CD4-positive, alpha-beta T cell (primary cell): ENCODE results near the gene NKAIN2. TPM values are rescaled to one million over a fixed set of nuclear protein-coding genes. Genes with fewer than 3 reads are reported as not detected.

Experiments
- ATAC-seq: fragments of 200-7000 bp; cut with Tn5 transposase; one replicate; pipeline ENCODE4 v1.10.0; 2022; ENCODE audit warnings: mild to moderate bottlenecking; ENCODE audit not compliant: poor library complexity
- CTCF ChIA-PET: fragments of 350-600 bp; sonication (Branson Sonifier 250); formaldehyde crosslinking; loops from one replicate; lab custom pipeline; 2021; ENCODE audit warnings: antibody characterized with exemption, inconsistent platforms; lab: Charles Lee
- POLR2A ChIA-PET: fragments of 350-600 bp; sonication (Branson Sonifier 250); formaldehyde crosslinking; loops from one replicate; lab custom pipeline; 2021; ENCODE audit warnings: antibody characterized with exemption, inconsistent platforms; lab: Charles Lee
- DNase-seq, 14 experiments: peaks; one replicate each; pipeline ENCODE4 v3.0.0-alpha.2; 2013 to 2020; ENCODE audit warnings: mixed read lengths in 2 of 14
- H3K27ac ChIP-seq, 2 donors: one replicate each; pipeline versions ENCODE4 v1.5.1 to v1.7.0; 2013; ENCODE audit warnings: low read length in 2 of 2, low read depth in 1 of 2, mild to moderate bottlenecking in 1 of 2
- H3K27me3 ChIP-seq, 2 experiments: 1 replicate in 1 of 2; 2 replicates in 1 of 2; pipeline versions ENCODE4 v1.6.1 to v1.7.0; 2013; ENCODE audit warnings: low read length in 2 of 2, control low read depth in 1 of 2, mild to moderate bottlenecking in 1 of 2, moderate library complexity in 1 of 2; ENCODE audit not compliant: insufficient read depth in 2 of 2, control insufficient read depth in 1 of 2
- H3K36me3 ChIP-seq: one replicate; pipeline ENCODE4 v1.6.1; 2013; ENCODE audit warnings: low read length, control low read depth; ENCODE audit not compliant: insufficient read depth
- H3K4me1 ChIP-seq: one replicate; pipeline ENCODE4 v1.6.1; 2013; ENCODE audit warnings: low read length, control low read depth; ENCODE audit not compliant: insufficient read depth
- H3K4me3 ChIP-seq: one replicate; pipeline ENCODE4 v1.5.1; 2013; ENCODE audit warnings: mild to moderate bottlenecking, low read length, moderate library complexity
- H3K9me3 ChIP-seq, 2 experiments: 1 replicate in 1 of 2; 2 replicates in 1 of 2; pipeline versions ENCODE4 v1.6.1 to v1.7.0; 2013; ENCODE audit warnings: low read length in 2 of 2, mild to moderate bottlenecking in 2 of 2, control low read depth in 1 of 2, moderate library complexity in 1 of 2; ENCODE audit not compliant: control insufficient read depth in 1 of 2, insufficient read depth in 1 of 2
- H3K27ac Mint-ChIP-seq: one replicate; pipeline ENCODE4 v1.8.0; 2020; ENCODE audit warnings: mixed read lengths
- H3K27me3 Mint-ChIP-seq: one replicate; pipeline ENCODE4 v1.8.0; 2021; ENCODE audit warnings: mixed read lengths
- H3K36me3 Mint-ChIP-seq: one replicate; pipeline ENCODE4 v1.8.0; 2021; ENCODE audit warnings: low read depth, mixed read lengths
- H3K4me1 Mint-ChIP-seq: one replicate; pipeline ENCODE4 v1.8.0; 2021; ENCODE audit warnings: low read depth, mixed read lengths
- H3K4me3 Mint-ChIP-seq: one replicate; pipeline ENCODE4 v1.8.0; 2020; ENCODE audit warnings: mild to moderate bottlenecking, mixed read lengths
- H3K9me3 Mint-ChIP-seq: one replicate; pipeline ENCODE4 v1.8.0; 2020; ENCODE audit warnings: mixed read lengths
- CTCF ChIP-seq: fragments of 200-600 bp; IDR thresholded peaks from one replicate; pipeline ENCODE4 v1.8.0; 2022; ENCODE audit warnings: antibody characterized with exemption, mild to moderate bottlenecking
- intact Hi-C, 2 experiments: fragments of 100-400 bp; cut with DNase I in 1 of 2; cut with micrococcal nuclease in 1 of 2; formaldehyde crosslinking; loops; one replicate each; pipeline versions ENCODE4 v1.15.1 to v1.9.0; 2023 to 2025; cut with DNase I, micrococcal nuclease
- total RNA-seq, 174 experiments: library from RNA in 2 of 174; stranded (reverse) in 2 of 174; gene quantifications; one replicate each; pipeline ENCODE4 v1.2.3 and lab custom pipeline; 2021 to 2026

The NKAIN2 gene
- total RNA-seq, 2 experiments from 2014 or later: not detected

- no peaks in the 10 kb centered on the region for H3K4me1 ChIP-seq
- Mint-ChIP-seq H3K36me3 (no peaks in the 10 kb centered on the region), H3K9me3 (peaks cover 5% of the 10 kb centered on the region), H3K4me1 (no peaks in the 10 kb centered on the region), H3K27me3 (no peaks in the 10 kb centered on the region), H3K4me3 (no peak overlapping the region), H3K27ac (no peak overlapping the region)
- ATAC-seq: no peak
- TF ChIP-seq CTCF: no peak
- intact Hi-C loops: no loop called here
- no peak overlapping the region for H3K4me3 ChIP-seq
- H3K27ac ChIP-seq: no peak overlapping the region
- no peaks in the 10 kb centered on the region for H3K27me3 ChIP-seq
- no peaks in the 10 kb centered on the region for H3K9me3 ChIP-seq
- H3K36me3 ChIP-seq: no peaks in the 10 kb centered on the region
- ChIA-PET CTCF (no interaction called here), POLR2A (no interaction called here)
- DNase-seq: no peak
Observed at GRCh38 chr6:124613031-124613430, 809.4 kb downstream of the NKAIN2 start.

- DNase-seq: no peak
- H3K27ac Mint-ChIP-seq: no peak overlapping the region
- no peak for ATAC-seq
- no peaks in the 10 kb centered on the region for H3K27me3 ChIP-seq
- no peaks in the 10 kb centered on the region for H3K9me3 Mint-ChIP-seq
- no peak overlapping the region for H3K27ac ChIP-seq
- TF ChIP-seq CTCF: no peak
- H3K36me3 ChIP-seq: no peaks in the 10 kb centered on the region
- H3K4me3 Mint-ChIP-seq: no peak overlapping the region
- no peaks in the 10 kb centered on the region for H3K9me3 ChIP-seq
- POLR2A ChIA-PET: no interaction called here
- H3K4me1 Mint-ChIP-seq: no peaks in the 10 kb centered on the region
- no peaks in the 10 kb centered on the region for H3K27me3 Mint-ChIP-seq
- intact Hi-C loops: no loop called here
- H3K4me1 ChIP-seq: no peaks in the 10 kb centered on the region
- H3K36me3 Mint-ChIP-seq: no peaks in the 10 kb centered on the region
- H3K4me3 ChIP-seq: no peak overlapping the region
- CTCF ChIA-PET: no interaction called here
Observed at GRCh38 chr6:124622351-124622750, 818.7 kb downstream of the NKAIN2 start.

GRCh38 chr6:124633655-124634054 lies 830.0 kb downstream of the NKAIN2 start:
- DNase-seq: no peak
- TF ChIP-seq CTCF: no peak
- ChIA-PET CTCF (no interaction called here), POLR2A (no interaction called here)
- no peaks in the 10 kb centered on the region for H3K27me3 Mint-ChIP-seq
- H3K27ac Mint-ChIP-seq: no peak overlapping the region
- intact Hi-C loops: no loop called here
- peaks cover 9% of the 10 kb centered on the region for H3K9me3 Mint-ChIP-seq
- no peaks in the 10 kb centered on the region for H3K4me1 Mint-ChIP-seq
- no peaks in the 10 kb centered on the region for H3K36me3 Mint-ChIP-seq
- no peaks in the 10 kb centered on the region for H3K4me1 ChIP-seq
- H3K27ac ChIP-seq: no peak overlapping the region
- no peaks in the 10 kb centered on the region for H3K27me3 ChIP-seq
- H3K4me3 Mint-ChIP-seq: no peak overlapping the region
- H3K4me3 ChIP-seq: no peak overlapping the region
- peaks cover 0 to 3% of the 10 kb centered on the region in 2 experiments for H3K9me3 ChIP-seq
- no peak for ATAC-seq
- H3K36me3 ChIP-seq: no peaks in the 10 kb centered on the region
